SIG-M5 treated with dmso at 0.1 percent for 504 hours (cell line): ENCODE results near the gene KLHL26.

Experiments
- DNase-seq: peaks from one replicate; lab custom pipeline; 2025; ENCODE audit not compliant: unreplicated experiment; lab: John Stamatoyannopoulos, UW

KLHL26 gene

GRCh38 chr19:18646535-18647370, 9.9 kb downstream of the KLHL26 start:
- DNase-seq, result no peak

GRCh38 chr19:18647371-18647767, 10.5 kb downstream of the KLHL26 start:
- no peak for DNase-seq

- no peak for DNase-seq
Observed at GRCh38 chr19:18647807-18648206, 11.0 kb downstream of the KLHL26 start.

GRCh38 chr19:18648973-18649315, 12.1 kb downstream of the KLHL26 start:
- no peak for DNase-seq

- DNase-seq, result no peak
Observed at GRCh38 chr19:18649371-18650020, 12.7 kb downstream of the KLHL26 start.

GRCh38 chr19:18650021-18650390, 13.2 kb downstream of the KLHL26 start:
- no peak for DNase-seq

- no peak for DNase-seq
Observed at GRCh38 chr19:18650468-18651041, 13.7 kb downstream of the KLHL26 start.

GRCh38 chr19:18651300-18651699, 14.5 kb downstream of the KLHL26 start:
- no peak for DNase-seq

- no peak for DNase-seq
Observed at GRCh38 chr19:18651733-18652132, 14.9 kb downstream of the KLHL26 start.

GRCh38 chr19:18653853-18654252, 17.0 kb downstream of the KLHL26 start:
- no peak for DNase-seq

- DNase-seq, result no peak
Observed at GRCh38 chr19:18654469-18654868, 17.6 kb downstream of the KLHL26 start.

- no peak for DNase-seq
Observed at GRCh38 chr19:18655173-18655844, 18.5 kb downstream of the KLHL26 start.

- no peak for DNase-seq
Observed at GRCh38 chr19:18656337-18657086, 19.7 kb downstream of the KLHL26 start.

- DNase-seq, result no peak
Observed at GRCh38 chr19:18657590-18658365, 20.9 kb downstream of the KLHL26 start.

GRCh38 chr19:18658366-18658855, 21.6 kb downstream of the KLHL26 start:
- no peak for DNase-seq

GRCh38 chr19:18659281-18660050, 22.6 kb downstream of the KLHL26 start:
- peak; percentile 76 for DNase-seq

- DNase-seq, result no peak
Observed at GRCh38 chr19:18660051-18660910, 23.5 kb downstream of the KLHL26 start.

- DNase-seq, result no peak
Observed at GRCh38 chr19:18660939-18661670, 24.3 kb downstream of the KLHL26 start.
